Psoas muscle (tissue), 8 donors: ENCODE measurements around the gene CFAP65. TPM values are rescaled to one million over a fixed set of nuclear protein-coding genes. Genes with fewer than 3 reads are reported as not detected.

Experiments used
- ATAC-seq, 4 donors: fragments of 200-7000 bp; cut with Tn5 transposase; one replicate each; pipeline ENCODE4 v1.9.1; 2020; ENCODE audit warnings: moderate library complexity in 3 of 4, mild to moderate bottlenecking in 2 of 4
- DNase-seq, 2 donors: peaks; one replicate each; pipeline ENCODE4 v3.0.0-alpha.2; 2020
- H3K27ac ChIP-seq: fragments of 200-600 bp; one replicate; pipeline ENCODE4 v1.8.0; 2022
- H3K27me3 ChIP-seq, 3 donors: fragments of 200-600 bp in 1 of 3; one replicate each; pipeline versions ENCODE4 v1.6.1 to v1.8.0; 2013 to 2022; ENCODE audit warnings: low read length in 2 of 3, mild to moderate bottlenecking in 2 of 3, moderate library complexity in 1 of 3; ENCODE audit not compliant: insufficient read depth in 3 of 3
- H3K36me3 ChIP-seq, 2 donors: fragments of 200-600 bp in 1 of 2; one replicate each; pipeline versions ENCODE4 v1.6.1 to v1.8.0; 2013 to 2022; ENCODE audit warnings: low read depth in 1 of 2, mild to moderate bottlenecking in 1 of 2, moderate library complexity in 1 of 2; ENCODE audit not compliant: insufficient read depth in 1 of 2
- H3K4me1 ChIP-seq: fragments of 200-600 bp; one replicate; pipeline ENCODE4 v1.8.0; 2022
- H3K4me3 ChIP-seq: fragments of 200-600 bp; one replicate; pipeline ENCODE4 v1.8.0; 2022; ENCODE audit warnings: mild to moderate bottlenecking
- H3K9me3 ChIP-seq: fragments of 200-600 bp; one replicate; pipeline ENCODE4 v1.8.0; 2022
- WGBS, 3 donors: extraction: QIAGEN DNeasy Blood & Tissue Kit; methylation state at CpG; one replicate each; pipeline versions ENCODE4 v1.1.6 to v1.1.7; 2013; 5-methylcytosine and 5-hydroxymethylcytosine counted together
- intact Hi-C, 2 donors: fragments of 100-400 bp; cut with DNase I; formaldehyde crosslinking; loops; one replicate each; pipeline versions ENCODE4 v1.11.0 to v1.14.2; 2022
- polyA plus RNA-seq, 3 donors: library from polyadenylated mRNA; stranded (reverse); fragments of 200-250 nt; gene quantifications; one replicate each; pipeline ENCODE4 v1.2.3, GENCODE V29; 2013
- total RNA-seq, 4 donors: library from RNA; stranded (reverse); fragmentation: NEBNext Ultra II Directional in 2 of 4; extraction: Animal tissue kit (Norgen Biotek cat#: 25700) in 2 of 4; gene quantifications; one replicate each; pipeline versions ENCODE4 v1.2.1 to v1.2.4, GENCODE V29; 2021 to 2023
- TF ChIP-seq, protein P1 (sequence below): fragments of 200-600 bp; IDR thresholded peaks from one replicate; pipeline ENCODE4 v1.8.0; 2022; ENCODE audit warnings: antibody characterized with exemption
- donor health status: healthy with polysubstance abuse.
- donor health status: DM: no; HTN: no; CAD: no; lungs with moderate emphysema.
- donor health status: Bipolar disorder and iron deficiency.
- donor health status: healthy.
- donor health status: DM: yes; HTN: yes; CAD: no.
- donor health status: DM: no; HTN: no; CAD: no.
- donor health status: DM: no; HTN: no; CAD: no.
- donor health status: DM: yes; HTN: yes; CAD: no.

Gene CFAP65
- total and polyA plus RNA-seq, 7 donors = not detected

- Histone ChIP-seq H3K4me1 (no peaks in the 10 kb centered on the region), H3K4me3 (no peak overlapping the region), H3K36me3 (no peaks in the 10 kb centered on the region), H3K9me3 (no peaks in the 10 kb centered on the region), H3K27me3 (no peaks in the 10 kb centered on the region), H3K27ac (no peak overlapping the region)
- intact Hi-C loops = no loop called here
- TF ChIP-seq, protein P1, sequence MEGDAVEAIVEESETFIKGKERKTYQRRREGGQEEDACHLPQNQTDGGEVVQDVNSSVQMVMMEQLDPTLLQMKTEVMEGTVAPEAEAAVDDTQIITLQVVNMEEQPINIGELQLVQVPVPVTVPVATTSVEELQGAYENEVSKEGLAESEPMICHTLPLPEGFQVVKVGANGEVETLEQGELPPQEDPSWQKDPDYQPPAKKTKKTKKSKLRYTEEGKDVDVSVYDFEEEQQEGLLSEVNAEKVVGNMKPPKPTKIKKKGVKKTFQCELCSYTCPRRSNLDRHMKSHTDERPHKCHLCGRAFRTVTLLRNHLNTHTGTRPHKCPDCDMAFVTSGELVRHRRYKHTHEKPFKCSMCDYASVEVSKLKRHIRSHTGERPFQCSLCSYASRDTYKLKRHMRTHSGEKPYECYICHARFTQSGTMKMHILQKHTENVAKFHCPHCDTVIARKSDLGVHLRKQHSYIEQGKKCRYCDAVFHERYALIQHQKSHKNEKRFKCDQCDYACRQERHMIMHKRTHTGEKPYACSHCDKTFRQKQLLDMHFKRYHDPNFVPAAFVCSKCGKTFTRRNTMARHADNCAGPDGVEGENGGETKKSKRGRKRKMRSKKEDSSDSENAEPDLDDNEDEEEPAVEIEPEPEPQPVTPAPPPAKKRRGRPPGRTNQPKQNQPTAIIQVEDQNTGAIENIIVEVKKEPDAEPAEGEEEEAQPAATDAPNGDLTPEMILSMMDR = no peak
- ATAC-seq = no peak
- WGBS, 3 donors = 74 to 75% (median 75%) methylated on average over 5 of the region's 5 CpGs
- DNase-seq = no peak
Measured at GRCh38 chr2:219087361-219087760, 46.0 kb upstream of the CFAP65 start.

DNA sequence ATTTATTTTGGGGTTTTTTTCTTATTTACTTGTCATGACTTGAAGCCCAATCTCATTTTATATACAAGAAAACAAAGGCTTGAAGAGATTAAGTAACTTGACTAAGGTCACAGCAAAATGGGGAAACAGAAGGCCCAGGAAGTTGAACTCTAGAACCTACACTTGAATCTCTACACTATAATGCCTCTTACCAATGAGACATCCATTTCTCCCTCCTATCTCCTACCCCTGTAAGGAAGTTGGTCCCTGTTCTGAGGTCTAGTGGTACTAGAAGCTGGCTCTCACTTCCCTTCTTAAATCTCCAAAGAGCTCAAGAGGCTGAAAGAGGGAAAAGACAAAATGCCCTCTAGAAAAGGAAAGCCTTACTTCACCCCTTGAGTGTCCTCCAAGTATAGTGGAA, 44.9 kb upstream of the CFAP65 start:
- Histone ChIP-seq H3K4me1 (no peaks in the 10 kb centered on the region), H3K27me3 (no peaks in the 10 kb centered on the region), H3K27ac (no peak overlapping the region), H3K4me3 (no peak overlapping the region), H3K36me3 (no peaks in the 10 kb centered on the region), H3K9me3 (no peaks in the 10 kb centered on the region)
- ATAC-seq (no peak), DNase-seq (no peak)
- TF ChIP-seq, protein P1 = no peak
- intact Hi-C loops = no loop called here

- Histone ChIP-seq H3K4me1 (no peaks in the 10 kb centered on the region), H3K27ac (no peak overlapping the region), H3K36me3 (no peaks in the 10 kb centered on the region), H3K4me3 (no peak overlapping the region), H3K9me3 (no peaks in the 10 kb centered on the region), H3K27me3 (no peaks in the 10 kb centered on the region)
- no peak for DNase-seq
- ATAC-seq = no peak
- TF ChIP-seq, protein P1 = no peak
- intact Hi-C loops = no loop called here
Measured at GRCh38 chr2:219084791-219085190, 43.5 kb upstream of the CFAP65 start.

DNA sequence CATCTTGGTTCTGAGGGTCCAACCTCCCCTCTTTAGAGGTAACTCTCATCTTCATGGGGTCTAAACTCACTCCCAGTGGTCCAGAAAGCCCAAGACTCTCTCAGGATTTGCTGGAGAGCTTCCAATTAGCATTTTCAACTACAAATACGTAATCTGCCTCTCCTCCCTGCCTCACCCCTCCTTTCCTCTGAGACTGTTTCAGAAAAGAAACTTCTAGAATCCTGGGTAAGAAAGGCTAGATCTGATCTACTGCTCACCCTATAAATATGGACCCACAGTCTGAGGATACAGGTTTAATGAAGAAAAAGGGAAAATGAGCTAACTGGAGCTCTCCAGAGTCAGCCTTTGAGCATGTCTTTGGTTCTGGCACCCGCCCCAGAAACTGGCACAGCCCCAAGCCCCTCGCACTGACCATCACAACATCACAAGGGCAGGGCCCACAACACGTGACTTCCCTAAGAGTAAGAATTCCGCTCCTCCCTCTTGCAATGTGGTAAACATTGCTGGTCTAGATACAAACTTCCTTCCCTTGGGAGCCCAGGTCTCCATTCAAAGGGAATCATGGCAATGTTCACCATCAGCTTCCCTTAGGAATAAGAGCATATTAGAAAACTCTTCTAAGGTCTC, 41.1 kb upstream of the CFAP65 start:
- Histone ChIP-seq H3K4me1 (no peaks in the 10 kb centered on the region), H3K9me3 (no peaks in the 10 kb centered on the region), H3K27ac (no peak overlapping the region), H3K36me3 (peaks cover 2 to 8% of the 10 kb centered on the region in 2 donors), H3K4me3 (no peak overlapping the region), H3K27me3 (no peaks in the 10 kb centered on the region)
- TF ChIP-seq, protein P1 = no peak
- WGBS, 3 donors = 41 to 56% (median 53%) methylated on average over 5 of the region's 5 CpGs
- ATAC-seq = no peak
- peak in 1 of 2 donors; percentile 20 for DNase-seq
- intact Hi-C loops = no loop called here

DNA sequence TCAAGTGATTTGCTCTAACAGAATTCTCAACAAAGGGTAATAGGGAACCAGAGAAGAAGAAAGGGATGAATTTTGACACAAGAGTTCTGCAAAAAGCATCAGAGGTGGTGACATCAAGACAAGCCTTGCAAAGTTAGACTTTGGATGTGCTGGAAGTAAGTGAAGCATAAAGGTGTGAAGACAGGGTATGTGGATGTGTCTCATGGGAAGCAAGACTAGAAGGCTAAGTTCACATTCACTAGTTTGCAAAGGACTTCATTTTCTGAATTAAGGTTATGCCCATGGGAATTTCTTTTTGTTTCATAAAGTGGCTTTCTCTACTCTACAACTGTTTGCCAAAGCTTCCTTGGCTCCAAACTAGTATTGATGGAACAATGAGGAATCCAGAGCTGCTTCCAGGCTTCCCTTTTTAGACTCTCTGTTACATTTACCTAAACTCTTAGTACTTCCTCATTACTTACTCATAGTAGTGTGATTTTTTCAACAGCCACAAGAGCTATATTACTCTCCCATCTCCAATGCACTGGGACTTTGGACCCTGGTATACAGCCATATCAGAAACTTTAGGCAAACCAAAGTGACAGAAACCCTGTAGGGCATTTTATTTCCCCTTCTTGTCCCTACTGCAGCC, 40.5 kb upstream of the CFAP65 start:
- H3K4me3 ChIP-seq = no peak overlapping the region
- intact Hi-C loops = no loop called here
- H3K9me3 ChIP-seq = no peaks in the 10 kb centered on the region
- TF ChIP-seq, protein P1 = no peak
- H3K27ac ChIP-seq = no peak overlapping the region
- H3K27me3 ChIP-seq = no peaks in the 10 kb centered on the region
- peaks cover 2 to 14% of the 10 kb centered on the region in 2 donors for H3K36me3 ChIP-seq
- no peak for ATAC-seq
- DNase-seq = no peak
- no peaks in the 10 kb centered on the region for H3K4me1 ChIP-seq
